ENCODE data around the gene PLPPR2.
"Not testable (repeated sequence)": the region's sequence is repeated elsewhere in the genome, so short reads cannot be mapped to it uniquely, and the experiment has no call there.

The PLPPR2 gene, protein sequence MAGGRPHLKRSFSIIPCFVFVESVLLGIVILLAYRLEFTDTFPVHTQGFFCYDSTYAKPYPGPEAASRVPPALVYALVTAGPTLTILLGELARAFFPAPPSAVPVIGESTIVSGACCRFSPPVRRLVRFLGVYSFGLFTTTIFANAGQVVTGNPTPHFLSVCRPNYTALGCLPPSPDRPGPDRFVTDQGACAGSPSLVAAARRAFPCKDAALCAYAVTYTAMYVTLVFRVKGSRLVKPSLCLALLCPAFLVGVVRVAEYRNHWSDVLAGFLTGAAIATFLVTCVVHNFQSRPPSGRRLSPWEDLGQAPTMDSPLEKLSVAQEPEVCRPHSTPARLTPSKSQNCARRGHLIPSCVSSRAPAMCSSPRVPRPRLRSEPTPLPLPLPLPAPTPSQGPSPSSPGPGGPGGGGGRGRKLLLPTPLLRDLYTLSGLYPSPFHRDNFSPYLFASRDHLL

DNA sequence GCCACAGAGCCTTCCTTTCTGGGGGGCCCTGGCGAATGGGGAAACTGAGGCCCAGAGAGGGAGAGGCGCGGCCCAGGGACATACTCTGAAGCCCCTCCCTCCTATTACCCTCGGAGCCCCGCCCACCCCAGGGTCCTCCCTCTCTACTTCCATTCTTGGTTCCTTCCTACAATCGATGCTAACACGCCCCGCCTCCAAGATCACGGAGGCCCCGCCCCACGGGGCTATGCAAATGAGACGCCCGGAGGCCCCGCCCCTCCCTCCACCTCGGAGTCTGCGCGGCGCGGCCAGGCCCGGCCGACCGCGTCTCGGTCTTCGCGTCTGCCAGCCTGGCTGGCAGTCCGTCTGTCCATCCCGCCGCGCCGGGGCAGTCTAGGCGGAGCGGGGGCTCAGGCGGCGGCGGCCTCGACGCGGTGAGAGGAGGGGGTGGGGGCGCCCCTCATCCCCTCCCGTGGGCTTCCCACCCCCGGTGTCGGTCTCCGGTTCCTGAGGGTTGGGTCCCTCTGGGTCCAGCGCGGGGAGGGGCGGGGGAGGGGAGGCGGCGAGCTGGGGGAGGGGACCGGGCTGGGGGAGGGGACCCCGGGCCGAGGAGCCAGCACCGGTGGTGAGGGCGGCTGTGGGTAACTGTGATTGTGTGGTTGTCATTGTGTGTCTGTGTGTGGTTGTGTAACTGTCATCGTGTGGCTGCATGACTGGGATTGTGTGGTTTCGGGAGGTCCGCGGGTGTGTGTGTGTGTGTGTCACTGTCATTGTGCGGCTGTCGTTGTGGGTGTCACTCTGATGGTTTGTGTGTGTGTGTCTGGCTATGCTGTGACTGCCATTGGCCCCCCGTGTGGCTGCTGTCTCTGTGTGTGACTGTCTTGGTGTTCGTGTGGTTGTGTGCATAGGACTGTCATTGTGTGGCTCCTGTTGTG lies at the start of gene PLPPR2:
PLPPR2 (plus strand) TSS at position 273 of the 914 bp plus-strand sequence. CDS start 2,242 bp downstream, outside the sequence.
- in situ Hi-C loops (cut with HindIII; ENCODE audit: low sequenced_read_pairs) = no loop called here

DNA sequence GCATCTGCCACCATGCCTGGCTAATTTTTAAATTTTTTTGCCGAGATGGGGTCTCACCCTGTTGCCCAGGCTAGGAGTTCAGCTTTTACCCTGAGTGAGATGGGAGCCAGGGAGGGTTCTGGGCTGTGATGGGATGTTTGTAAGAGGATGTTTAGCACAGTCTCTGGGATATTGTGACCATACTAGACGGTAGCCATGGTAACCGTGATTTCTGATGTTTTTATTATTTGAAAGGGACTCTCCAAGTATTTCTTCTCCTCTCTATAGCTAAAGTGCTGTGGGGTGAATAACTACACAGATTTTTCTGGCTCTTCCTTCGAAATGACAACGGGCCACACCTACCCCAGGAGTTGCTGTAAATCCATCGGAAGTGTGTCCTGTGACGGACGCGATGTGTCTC lies 48.9 kb upstream of the PLPPR2 start:
- in situ Hi-C loops (cut with HindIII; ENCODE audit: low sequenced_read_pairs) = no loop called here

DNA sequence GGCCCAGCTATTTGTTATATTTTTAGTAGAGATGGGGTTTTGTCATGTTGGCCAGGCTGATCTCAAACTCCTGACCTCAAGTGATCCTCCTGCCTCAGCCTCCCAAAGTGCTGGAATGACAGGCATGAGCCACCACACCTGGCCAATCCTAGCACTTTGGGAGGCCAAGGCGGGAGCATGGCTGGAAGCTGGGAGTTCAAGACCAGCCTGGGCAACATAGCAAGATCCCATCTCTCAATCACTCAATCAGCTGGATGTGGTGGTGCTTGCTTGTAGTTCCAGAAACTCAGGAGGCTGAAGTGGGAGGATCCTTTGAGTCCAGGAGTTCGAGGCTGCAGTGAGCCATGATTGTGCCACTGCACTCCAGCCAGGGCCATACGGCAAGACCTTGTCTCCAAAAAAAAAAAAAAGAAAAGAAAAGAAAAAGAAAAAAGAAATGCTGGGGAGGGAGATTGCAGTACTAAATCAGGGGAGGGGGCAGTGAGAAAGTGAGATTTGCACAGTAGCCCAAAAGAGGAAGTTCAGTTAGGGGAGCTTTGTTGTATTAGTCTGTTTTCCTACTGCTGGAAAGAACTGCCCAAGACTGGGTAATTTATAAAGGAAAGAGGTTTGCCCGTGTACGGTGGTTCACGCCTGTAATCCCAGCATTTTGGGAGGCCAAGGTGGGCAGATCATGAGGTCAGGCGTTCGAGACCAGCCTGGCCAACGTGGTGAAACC lies 34.8 kb upstream of the PLPPR2 start:
- in situ Hi-C loops (cut with HindIII; ENCODE audit: low sequenced_read_pairs) = not testable (repeated sequence)

DNA sequence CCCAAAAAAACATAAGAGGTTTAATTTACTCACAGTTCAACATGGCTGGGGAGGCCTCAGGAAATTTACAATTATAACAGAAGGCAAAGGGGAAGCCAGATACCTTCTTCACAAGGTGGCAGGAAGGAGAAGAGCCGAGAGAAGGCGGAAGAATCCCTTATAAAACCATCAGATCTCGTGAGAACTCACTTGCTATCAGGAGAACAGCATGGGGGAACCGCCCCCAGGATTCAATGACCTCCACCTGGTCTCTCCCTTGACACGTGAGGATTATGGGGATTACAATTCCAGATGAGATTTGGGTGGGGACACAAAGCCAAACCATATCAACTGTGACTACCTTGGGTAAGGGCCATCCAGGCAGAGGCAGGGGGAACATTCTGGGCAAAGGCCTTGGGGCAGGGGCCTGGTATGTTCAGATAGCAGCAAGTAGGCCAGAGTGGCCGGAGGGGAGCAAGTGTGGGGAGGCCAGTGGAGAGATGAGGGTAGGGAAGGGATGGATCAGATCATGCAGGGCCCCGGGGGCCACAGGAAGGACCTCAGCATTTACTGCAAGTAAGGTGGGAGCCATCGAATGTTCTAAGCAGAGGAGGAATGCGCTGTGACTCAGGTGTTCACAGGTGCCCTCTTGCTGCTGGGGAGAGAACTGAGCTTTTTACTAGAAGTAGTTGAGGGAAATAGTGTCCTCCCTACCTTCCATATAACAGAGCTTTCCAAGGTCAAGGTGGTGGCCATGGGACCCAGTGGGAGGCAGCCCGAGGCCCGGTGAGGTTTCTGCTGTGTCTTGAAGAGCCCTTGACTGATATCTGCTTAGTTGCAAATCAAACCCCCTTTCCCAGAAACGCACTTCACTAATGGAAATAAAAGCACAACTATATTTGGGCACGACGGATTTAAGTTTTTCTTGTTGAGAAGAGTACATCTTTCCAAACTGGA lies 33.8 kb upstream of the PLPPR2 start:
- in situ Hi-C loops (cut with HindIII; ENCODE audit: low sequenced_read_pairs) = no loop called here

DNA sequence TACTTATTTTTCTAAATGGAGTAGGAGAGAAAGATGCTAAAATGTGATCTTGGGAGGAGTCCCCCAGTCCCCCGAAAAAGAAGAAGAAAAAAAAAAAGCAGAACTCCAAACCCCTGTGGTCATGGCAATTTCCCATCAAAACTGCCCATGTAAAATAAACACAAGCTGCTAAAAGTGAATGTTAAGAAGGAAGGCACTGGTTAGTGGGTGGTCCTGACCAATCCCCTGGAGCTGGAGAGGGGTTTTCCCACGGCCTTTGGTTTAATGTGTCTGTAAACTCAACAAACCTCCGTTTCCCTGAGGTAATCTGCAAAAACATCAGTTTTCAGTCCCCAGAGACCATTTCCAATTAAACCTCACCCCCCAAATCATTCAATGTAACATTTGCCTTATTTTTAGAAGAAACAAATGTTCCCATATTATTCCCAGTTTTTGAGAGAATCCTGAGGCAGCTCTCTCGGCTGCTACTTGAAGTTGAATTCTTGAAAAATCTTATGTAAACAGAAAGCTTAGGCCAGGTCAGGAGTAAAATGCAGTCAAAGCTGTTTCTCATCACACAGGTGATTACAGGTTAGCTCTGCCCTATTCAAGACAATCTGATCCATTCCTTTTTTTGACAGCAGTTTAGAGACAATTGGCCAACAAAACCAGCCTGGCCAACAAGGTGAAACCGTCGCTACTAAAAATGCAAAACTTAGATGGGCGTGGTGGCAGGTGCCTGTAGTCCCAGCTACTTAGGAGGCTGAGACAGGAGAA lies 32.8 kb upstream of the PLPPR2 start:
- in situ Hi-C loops (cut with HindIII; ENCODE audit: low sequenced_read_pairs) = no loop called here

DNA sequence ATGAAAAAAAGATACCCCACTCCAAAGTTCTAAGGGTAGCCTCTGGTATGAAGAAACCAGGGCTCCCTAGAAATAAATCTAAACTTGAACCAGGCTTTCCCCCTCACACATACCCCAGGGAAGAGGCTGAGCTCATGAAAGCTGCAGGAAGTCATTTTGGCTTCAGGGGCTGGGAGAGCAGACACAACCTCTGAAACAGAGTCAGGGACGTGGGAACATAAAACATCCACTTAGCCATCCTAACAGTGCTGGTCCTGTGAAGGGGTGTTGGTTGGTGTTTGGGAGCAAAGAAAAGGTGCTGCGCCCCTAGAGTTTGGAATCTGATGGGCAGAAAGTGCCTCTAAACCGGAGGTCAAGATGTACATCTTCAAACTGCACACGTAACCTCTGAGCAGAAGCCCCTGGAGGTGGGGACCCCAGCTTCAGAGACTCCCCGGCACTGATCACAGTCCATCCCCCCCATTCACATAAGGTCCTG lies 31.6 kb upstream of the PLPPR2 start:
- in situ Hi-C loops (cut with HindIII; ENCODE audit: low sequenced_read_pairs) = no loop called here

DNA sequence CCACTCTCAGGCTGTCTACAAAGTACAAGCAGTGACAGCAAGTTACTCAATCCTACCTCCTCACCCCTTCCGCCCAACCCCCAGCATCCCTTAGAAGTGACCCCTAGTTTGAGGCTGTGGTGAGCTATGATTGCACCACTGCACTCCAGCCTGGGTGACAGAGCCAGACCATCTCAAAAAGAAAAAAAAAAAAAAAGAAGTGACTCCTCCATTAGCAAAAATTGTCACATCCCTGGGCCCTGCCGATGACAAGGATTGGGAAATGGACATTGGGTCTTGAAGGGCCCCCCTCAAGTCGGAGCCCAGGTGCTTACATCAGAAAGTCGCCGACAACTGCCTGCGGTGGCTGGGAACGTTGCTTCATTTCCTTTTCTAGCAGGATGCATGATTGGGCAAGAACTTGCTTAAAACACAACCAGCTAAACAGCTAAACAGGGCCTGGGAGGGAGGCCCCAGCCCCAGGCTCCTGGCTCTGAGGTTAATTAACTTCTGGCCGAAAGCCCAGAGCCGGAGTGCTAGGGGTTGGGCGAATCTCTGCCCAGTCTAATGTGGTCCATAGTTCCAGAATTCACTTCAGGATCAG lies 31.1 kb upstream of the PLPPR2 start:
- in situ Hi-C loops (cut with HindIII; ENCODE audit: low sequenced_read_pairs) = no loop called here

DNA sequence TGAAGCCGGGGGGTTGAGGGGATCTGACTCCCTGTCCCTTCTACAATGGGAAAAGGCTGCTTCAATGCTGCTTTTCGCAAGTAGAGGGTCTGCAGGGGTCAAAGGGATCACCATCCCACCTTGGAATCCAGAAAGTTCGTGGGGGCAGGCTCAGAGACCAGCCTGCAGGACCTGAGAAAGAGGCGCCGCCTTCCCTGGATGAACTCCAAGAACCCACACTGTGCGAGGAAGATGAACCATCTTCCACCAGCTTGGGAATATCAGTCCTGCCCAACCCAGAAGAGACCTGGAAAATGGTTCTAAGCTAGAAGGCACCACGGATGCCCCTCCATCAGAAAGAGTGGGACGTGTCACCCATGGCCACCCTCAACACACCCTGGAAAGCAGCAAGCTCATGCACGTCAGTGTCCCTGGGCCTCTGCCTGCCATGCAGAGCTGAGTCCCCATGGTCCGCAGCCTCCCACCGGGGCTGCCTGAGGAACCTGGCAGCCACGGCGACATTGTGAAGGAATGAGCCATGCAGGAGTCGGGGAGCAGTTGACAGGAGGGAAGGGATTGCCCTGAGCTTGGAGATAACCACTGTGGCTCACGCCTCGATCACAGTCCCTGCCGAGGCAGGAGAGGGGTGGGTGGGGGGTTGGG lies 30.4 kb upstream of the PLPPR2 start:
- in situ Hi-C loops (cut with HindIII; ENCODE audit: low sequenced_read_pairs) = no loop called here

DNA sequence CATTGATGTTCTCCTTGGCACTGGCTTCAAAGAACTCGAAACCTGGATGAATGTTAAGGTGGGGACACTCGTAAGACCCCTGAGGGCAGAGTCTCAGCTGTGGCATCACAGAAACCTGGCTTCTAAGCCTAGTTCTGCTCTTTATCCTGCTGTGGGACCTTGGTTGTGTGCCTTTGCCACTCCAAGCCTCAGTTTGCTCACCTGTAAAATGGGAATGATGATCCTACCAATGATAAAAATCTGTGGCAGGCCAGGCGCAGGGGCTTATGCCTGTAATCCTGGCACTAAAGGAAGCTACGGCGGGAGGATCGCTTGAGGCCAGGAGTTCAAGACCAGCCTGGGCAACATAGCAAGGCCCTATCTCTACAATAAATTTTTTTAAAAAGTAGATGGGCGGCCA lies 29.7 kb upstream of the PLPPR2 start:
- in situ Hi-C loops (cut with HindIII; ENCODE audit: low sequenced_read_pairs) = no loop called here

DNA sequence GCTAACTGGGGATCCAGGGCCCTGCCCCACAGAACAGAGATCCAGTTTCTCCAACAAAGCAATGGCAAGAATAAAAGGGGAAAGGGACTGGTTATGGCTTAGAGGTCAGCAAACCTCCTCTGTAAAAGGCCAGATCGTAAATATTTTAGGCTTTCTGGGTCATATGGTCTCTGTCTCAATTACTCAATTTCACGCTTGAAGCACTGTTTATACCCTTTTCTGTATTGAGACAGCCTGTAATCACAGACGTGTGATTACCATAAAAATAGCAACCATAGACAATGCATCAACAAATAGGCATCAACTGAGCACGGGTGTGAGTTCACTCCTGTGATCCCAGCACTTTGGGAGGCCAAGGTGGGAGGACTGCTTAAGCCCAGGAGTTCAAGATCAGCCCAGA lies 25.1 kb upstream of the PLPPR2 start:
- in situ Hi-C loops (cut with HindIII; ENCODE audit: low sequenced_read_pairs) = no loop called here

DNA sequence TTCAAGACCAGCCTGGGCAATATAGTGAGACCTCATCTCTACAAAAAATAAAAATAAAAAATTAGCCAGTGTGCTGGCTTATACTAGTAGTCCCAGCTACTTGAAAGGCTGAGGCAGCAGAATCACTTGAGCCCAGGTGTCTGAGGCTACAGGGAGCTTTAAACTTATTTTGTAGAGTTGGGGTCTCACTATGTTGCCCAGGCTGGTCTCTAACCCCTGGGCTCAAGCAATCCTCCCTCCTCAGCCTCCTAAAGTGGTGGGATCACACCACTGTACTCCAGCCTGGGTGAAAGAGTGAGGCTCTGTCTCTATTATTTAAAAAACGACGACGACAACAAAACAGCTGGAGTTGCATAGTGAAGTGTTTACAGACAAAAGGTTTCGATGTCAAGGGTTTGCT lies 23.7 kb upstream of the PLPPR2 start:
- in situ Hi-C loops (cut with HindIII; ENCODE audit: low sequenced_read_pairs) = no loop called here

DNA sequence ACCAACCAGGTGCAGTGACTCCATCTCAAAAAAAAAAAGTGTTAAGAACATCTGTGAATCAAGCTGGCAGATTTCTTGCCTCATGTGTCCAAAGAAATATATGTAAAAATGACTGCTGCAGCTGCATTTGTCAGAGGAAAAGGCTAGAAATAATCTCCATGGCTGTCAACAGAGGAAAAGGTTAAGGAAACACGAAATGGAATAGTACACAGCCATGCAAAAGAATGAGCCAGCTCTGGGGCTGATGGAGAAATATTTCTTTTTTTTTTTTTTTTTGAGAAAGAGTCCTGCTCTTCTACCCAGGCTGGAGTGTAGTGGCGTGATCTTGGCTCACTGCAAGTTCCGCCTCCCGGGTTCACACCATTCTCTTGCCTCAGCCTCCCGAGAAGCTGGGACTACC lies 22.4 kb upstream of the PLPPR2 start:
- in situ Hi-C loops (cut with HindIII; ENCODE audit: low sequenced_read_pairs) = no loop called here

DNA sequence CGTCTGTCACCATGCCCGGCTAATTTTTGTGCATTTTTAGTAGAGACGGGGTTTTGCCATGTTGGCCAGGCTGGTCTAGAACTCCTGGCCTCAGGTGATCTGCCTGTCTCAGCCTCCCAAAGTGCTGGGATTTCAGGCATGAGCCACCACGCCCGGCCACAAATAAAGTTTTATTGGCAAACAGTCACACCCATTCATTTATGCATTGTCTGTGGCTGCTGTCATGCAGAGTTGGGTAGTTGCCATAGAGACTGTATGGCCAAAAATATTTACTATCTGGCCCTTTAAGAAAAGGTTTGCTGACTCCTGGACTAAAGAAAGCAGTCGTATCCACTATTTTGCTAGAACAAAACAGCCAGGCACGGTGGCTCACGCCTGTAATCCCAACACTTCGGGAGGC lies 21.4 kb upstream of the PLPPR2 start:
- in situ Hi-C loops (cut with HindIII; ENCODE audit: low sequenced_read_pairs) = not testable (repeated sequence)

DNA sequence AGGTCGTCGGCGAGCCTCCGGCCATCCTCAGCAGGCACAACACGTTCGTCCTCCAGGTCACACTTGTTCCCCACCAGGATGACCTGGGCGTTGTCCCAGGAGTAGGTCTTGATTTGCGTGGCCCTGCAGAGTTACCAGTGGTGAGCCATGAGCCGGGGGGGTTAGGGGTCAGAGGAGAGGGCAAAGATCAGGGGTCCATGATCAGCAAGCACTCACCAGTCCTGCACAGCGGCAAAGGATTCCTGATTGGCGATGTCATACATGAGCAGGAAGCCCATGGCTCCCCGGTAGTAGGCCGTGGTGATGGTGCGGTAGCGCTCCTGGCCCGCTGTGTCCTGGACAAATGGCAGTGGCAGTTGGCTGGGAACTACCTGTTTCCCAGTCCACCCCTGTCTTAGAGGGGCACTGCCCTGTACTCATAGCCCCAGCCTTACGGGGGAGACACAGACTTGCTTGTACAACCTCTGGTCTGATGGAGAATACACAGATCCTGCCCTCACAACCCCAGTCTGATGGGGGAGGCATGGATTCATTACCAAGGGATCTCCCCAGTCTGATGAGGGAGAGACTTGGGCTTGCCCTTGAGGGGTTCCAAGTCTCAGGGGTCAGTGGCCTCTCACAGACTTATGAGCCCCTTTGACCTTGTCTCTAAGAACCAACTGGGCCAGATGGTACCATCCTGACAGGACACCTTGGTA lies 19.6 kb upstream of the PLPPR2 start:
- in situ Hi-C loops (cut with HindIII; ENCODE audit: low sequenced_read_pairs) = no loop called here

DNA sequence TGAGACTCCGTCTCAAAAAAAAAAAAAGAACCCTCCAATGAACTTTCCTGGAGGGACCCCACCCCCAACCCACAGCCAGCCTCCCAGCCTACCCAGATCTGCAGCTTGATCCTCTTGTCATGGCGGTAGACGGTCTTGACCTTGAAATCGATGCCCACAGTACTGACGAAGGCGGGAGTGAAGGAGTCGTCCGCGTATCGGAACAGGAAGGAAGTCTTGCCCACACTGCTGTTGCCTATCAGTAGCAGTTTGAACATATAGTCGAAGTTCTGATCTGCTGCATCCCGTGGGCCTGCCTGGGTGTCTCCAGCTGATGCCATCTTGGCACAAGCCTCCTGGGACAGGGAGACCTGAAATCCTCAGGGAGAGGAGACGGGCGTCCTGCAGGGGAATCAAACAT lies 18.2 kb upstream of the PLPPR2 start:
- in situ Hi-C loops (cut with HindIII; ENCODE audit: low sequenced_read_pairs) = no loop called here

DNA sequence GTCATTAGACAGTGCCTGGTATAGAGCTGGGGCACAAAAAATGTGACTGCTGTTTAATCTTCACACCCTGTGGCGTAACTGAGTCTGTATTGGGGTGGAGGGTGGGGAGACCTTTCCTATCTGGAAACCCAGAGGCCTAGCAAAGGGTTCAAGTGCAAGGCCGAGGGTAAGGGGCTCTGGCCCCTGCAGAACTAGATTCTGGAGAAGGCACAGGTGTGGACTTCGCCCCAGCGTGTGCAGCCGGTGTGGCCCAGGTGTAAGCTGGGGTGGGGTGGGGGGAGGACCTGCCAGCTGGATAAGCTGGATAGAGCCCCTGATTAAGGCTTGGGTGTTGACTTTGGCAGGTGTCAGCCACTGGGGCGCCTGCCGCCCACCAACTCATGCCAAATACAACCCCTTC lies 17.1 kb upstream of the PLPPR2 start:
- in situ Hi-C loops (cut with HindIII; ENCODE audit: low sequenced_read_pairs) = no loop called here

DNA sequence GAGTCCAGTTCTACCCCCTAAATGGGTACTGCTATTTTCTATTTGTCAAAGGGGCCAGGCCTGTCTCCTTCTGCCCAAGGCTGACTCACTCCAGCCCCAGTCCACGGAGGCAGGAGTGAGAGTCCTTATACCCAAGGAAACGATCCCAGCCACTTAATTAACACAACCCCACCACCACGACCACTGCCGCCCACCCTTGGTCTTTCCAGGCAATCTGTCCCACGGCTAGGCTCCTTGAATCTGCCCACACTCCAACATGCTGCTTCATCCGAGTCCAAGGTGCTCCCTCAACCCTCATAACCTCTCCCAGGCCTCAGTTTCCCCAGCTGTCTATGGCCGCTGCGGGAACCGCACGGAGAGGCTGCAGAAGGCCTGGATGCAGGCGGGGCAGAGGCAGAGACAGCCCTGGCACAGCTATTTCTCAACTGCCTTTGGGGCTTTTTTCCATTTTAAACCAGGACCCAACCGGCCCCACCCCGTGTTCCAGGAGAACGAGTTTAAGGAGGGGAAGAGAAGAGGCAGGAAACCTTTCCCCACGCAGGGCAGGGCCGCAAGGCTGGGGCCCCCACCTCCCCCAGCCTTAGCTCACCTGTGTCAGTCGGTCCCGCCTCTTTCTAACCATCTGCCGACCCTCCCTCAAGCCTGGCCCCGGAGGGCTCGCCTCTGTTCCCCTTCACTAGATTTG lies 16.5 kb upstream of the PLPPR2 start:
- in situ Hi-C loops (cut with HindIII; ENCODE audit: low sequenced_read_pairs) = no loop called here
